ENCODE measurements around the gene PTPRB. TPM values are rescaled to one million over a fixed set of nuclear protein-coding genes. Genes with fewer than 3 reads are reported as not detected.

PTPRB gene
- total and polyA plus RNA-seq, 2 of the 4 experiments (the other 2 are of a cell fraction), result 4.1 to 6.5 TPM

DNA sequence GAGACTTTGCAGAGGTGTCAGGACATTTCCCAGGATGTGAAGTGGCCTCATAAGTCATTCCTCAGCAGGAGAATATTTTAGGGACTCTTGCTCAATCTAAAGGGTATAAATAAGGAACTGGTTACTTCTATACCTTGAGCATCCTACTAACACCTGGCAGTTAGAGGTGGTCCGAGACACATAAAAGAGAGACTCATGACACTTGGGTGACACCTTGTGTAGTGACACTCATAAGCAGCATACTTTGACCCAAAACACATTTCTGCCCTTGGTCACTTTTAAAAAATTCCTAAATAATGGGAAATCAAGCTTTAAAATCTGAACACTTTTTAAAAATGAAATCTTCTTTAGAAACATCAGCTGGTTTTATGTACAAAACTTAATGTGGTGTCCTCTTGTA, 152.8 kb downstream of the PTPRB start:
- Histone ChIP-seq H3K4me3 (ENCODE audit: insufficient read depth, low read depth, low read length) (no peak overlapping the region), H2BK120ac (ENCODE audit: low read depth, low read length) (no peak overlapping the region), H3K23ac (ENCODE audit: low read depth, low read length) (no peak overlapping the region), H2BK20ac (ENCODE audit: low read depth, low read length) (no peak overlapping the region), H3K56ac (ENCODE audit: extremely low read depth, insufficient read depth, low read length) (no peak overlapping the region), H3K4me2 (ENCODE audit: low read depth, low read length) (no peak overlapping the region), H3K4ac (ENCODE audit: low read depth, low read length) (no peak overlapping the region), H3K4me1 (ENCODE audit: control insufficient read depth, insufficient read depth, low read length) (no peaks in the 10 kb centered on the region), H2AFZ (replicated peaks; ENCODE audit: low read length, poor library complexity) (no peak overlapping the region), H3K9ac (ENCODE audit: low read depth, low read length) (no peak overlapping the region), H3K27me3 (ENCODE audit: control insufficient read depth, insufficient read depth, low read length) (no peaks in the 10 kb centered on the region), H4K5ac (ENCODE audit: low read depth, low read length) (no peak overlapping the region), H3K27ac (ENCODE audit: insufficient read depth, low read length) (no peak overlapping the region), H4K8ac (ENCODE audit: low read depth in 2 of 2, low read length in 2 of 2) (no peak overlapping the region), H3K79me1 (ENCODE audit: low read depth in 1 of 2, low read length in 2 of 2) (no peaks in the 10 kb centered on the region), H2BK15ac (ENCODE audit: low read depth, low read length) (no peak overlapping the region), H2BK5ac (ENCODE audit: low read depth, low read length, poor library complexity, severe bottlenecking) (no peak overlapping the region), H3K9me3 (ENCODE audit: control insufficient read depth, insufficient read depth, low read length) (no peaks in the 10 kb centered on the region), H2AK9ac (replicated peaks; ENCODE audit: low read depth, low read length, poor library complexity) (no peak overlapping the region), H3K9me1 (ENCODE audit: insufficient read depth, low read length) (no peaks in the 10 kb centered on the region), H4K20me1 (ENCODE audit: insufficient read depth, low read length) (no peaks in the 10 kb centered on the region), H4K91ac (ENCODE audit: insufficient read depth, low read depth, low read length) (no peak overlapping the region), H3K36me3 (ENCODE audit: control insufficient read depth, insufficient read depth, low read length) (no peaks in the 10 kb centered on the region), H3K14ac (replicated peaks; ENCODE audit: low read depth, low read length) (no peak overlapping the region), H2AK5ac (ENCODE audit: low read depth, low read length) (no peak overlapping the region), H3K18ac (ENCODE audit: low read depth, low read length) (no peak overlapping the region)
- DNase-seq, result no peak
- intact Hi-C loops (cut with micrococcal nuclease), result no loop called here
- TF ChIP-seq POLR2A (IDR thresholded peaks at IDR 0.05; ENCODE audit: low read depth, low read length) (no peak), RFX5 (IDR thresholded peaks at IDR 0.05; ENCODE audit: low read depth, low read length) (no peak), CHD1 (IDR thresholded peaks at IDR 0.05; ENCODE audit: low read depth, low read length) (no peak), MAFK (IDR thresholded peaks at IDR 0.05; ENCODE audit: low read depth, low read length) (no peak), MAZ (IDR thresholded peaks at IDR 0.05; ENCODE audit: borderline replicate concordance, low read depth, low read length) (no peak)
- TF ChIP-seq, protein P1, sequence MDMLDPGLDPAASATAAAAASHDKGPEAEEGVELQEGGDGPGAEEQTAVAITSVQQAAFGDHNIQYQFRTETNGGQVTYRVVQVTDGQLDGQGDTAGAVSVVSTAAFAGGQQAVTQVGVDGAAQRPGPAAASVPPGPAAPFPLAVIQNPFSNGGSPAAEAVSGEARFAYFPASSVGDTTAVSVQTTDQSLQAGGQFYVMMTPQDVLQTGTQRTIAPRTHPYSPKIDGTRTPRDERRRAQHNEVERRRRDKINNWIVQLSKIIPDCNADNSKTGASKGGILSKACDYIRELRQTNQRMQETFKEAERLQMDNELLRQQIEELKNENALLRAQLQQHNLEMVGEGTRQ (IDR thresholded peaks at IDR 0.05; ENCODE audit: low read depth, low read length), result no peak
- no CpG with 5 or more reads among the region's 1 CpG for WGBS, 2 experiments (ENCODE audit: extremely low coverage in 2 of 2, insufficient read length in 1 of 2)
- ChIA-PET POLR2A (ENCODE audit: unreplicated experiment) (interaction anchor here (0.6 kb wide), 1 partner anchor 95 kb away, joined by 3 read pairs; no protein-coding TSS in a partner anchor), CTCF (no interaction called here)
- dilution Hi-C loops (cut with HindIII; ENCODE audit: low sequenced_read_pairs, unreplicated experiment), result no loop called here
- in situ Hi-C loops (cut with MboI; ENCODE audit: low sequenced_read_pairs), result no loop called here
- no peak for ATAC-seq (ENCODE audit: low read depth)
- no TSS peak for BruUV-seq (replicated peaks)
